ENCODE results near the gene TSACC.

Gene TSACC

DNA sequence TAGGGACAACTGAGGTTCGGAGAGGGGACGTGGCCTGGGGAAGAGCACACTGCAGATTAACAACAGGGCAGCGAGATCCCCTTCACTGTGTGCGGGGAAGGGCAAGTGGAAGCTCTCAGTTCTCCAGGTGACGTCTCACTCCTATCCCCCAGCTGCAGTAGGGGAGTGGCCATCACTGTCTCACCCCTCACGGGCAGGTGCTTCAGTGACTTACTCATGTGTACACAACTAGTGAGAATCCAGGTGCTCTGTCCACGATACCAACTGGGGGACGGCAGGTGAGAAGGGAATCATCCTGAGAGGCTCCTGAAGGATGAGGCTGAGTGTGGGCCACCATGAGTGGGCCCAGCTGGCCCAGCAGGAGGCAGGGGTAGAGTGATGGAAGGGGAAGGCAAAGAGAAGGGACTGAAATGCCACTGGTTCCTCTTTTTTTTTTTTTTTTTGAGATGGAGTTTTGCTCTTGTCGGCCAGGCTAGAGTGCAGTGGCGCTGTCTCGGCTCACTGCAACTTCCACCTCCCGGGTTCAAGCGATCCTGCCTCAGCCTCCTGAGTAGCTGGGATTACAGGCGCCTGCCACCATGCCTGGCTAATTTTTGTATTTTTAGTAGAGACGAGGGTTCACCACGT, 56.6 kb downstream of the TSACC start:
- DNase-seq = no peak

Measured in activated CD4-positive, alpha-beta T cell treated with anti-CD3 and anti-CD28 coated beads for 1 hour (primary cell).